OCI-LY3 (cell line): ENCODE measurements around the gene PALLD.

ENCODE experiments used
- CTCF ChIP-seq: fragments of 200-600, 300-600 bp; sonication (generic); IDR thresholded peaks from 2 replicates; pipeline ENCODE4 v1.5.1; 2014; ENCODE audit warnings: antibody characterized with exemption, low read length, low read depth
- EZH2phosphoT487 ChIP-seq: fragments of 200-600 bp; shearing (Covaris generic); IDR thresholded peaks from 2 replicates; pipeline ENCODE4 v1.6.1; 2018; ENCODE audit warnings: antibody characterized with exemption, mixed run types, low read depth

DNA sequence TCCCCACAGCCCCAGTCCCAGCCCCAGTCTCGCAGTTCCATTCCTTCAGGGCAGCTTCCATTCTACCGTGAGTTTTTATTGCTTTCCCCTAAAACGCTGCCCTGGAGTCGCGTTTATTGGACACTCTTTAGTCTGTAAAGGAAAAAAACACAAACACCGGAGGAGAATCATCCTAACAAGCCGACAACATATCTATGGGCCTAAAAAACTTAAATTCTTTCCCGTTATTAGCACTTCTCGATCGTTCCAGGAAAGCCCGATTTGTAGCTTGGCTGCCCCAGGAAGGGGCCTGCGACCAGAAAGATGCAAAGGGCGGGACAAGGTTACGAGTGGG is 334.7 kb downstream of the PALLD start:
- no peak for TF ChIP-seq CTCF
- no peak for TF ChIP-seq EZH2phosphoT487
